ENCODE results near the gene ATP6AP1. TPM values are rescaled to one million over a fixed set of nuclear protein-coding genes. Genes with fewer than 3 reads are reported as not detected.
"Not testable (repeated sequence)": the region's sequence is repeated elsewhere in the genome, so short reads cannot be mapped to it uniquely, and the experiment has no call there.

ATP6AP1 gene
- total RNA-seq, 1 donor from 2014 or later: 46.1 TPM

GRCh38 chrX:154398668-154399526, 29.6 kb upstream of the ATP6AP1 start:
- intact Hi-C loops (cut with micrococcal nuclease): loop anchor here (5.0 kb wide), 3 partner anchors 38 to 118 kb away; partner anchors contain the start of genes FAM3A, GDI1 and SLC10A3

GRCh38 chrX:154399527-154400368, 28.7 kb upstream of the ATP6AP1 start:
- intact Hi-C loops (cut with micrococcal nuclease): loop anchor here (5.0 kb wide), 3 partner anchors 38 to 118 kb away; partner anchors contain the start of genes FAM3A, GDI1 and SLC10A3

- intact Hi-C loops (cut with micrococcal nuclease): not testable (repeated sequence)
These were observed 28.1 kb upstream of the ATP6AP1 start for GRCh38 chrX:154400369-154400817.

- intact Hi-C loops (cut with micrococcal nuclease): no loop called here
These were observed 27.3 kb upstream of the ATP6AP1 start for GRCh38 chrX:154401045-154401799.

- intact Hi-C loops (cut with micrococcal nuclease): no loop called here
These were observed 26.4 kb upstream of the ATP6AP1 start for GRCh38 chrX:154401918-154402621.

- intact Hi-C loops (cut with micrococcal nuclease): no loop called here
These were observed 25.8 kb upstream of the ATP6AP1 start for GRCh38 chrX:154402622-154403127.

GRCh38 chrX:154403192-154403591, 25.3 kb upstream of the ATP6AP1 start:
- intact Hi-C loops (cut with micrococcal nuclease): no loop called here

- intact Hi-C loops (cut with micrococcal nuclease): no loop called here
These were observed 24.6 kb upstream of the ATP6AP1 start for GRCh38 chrX:154403858-154404257.

- intact Hi-C loops (cut with micrococcal nuclease): no loop called here
These were observed 23.8 kb upstream of the ATP6AP1 start for GRCh38 chrX:154404625-154405192.

GRCh38 chrX:154408659-154409221, 19.7 kb upstream of the ATP6AP1 start:
- intact Hi-C loops (cut with micrococcal nuclease): no loop called here

- intact Hi-C loops (cut with micrococcal nuclease): no loop called here
These were observed 19.1 kb upstream of the ATP6AP1 start, which contains the start of gene DNASE1L1 for GRCh38 chrX:154409222-154409871. Gene DNASE1L1 (minus strand): TSS chrX:154409254. CDS start chrX:154405568, 3,686 bp downstream.

- intact Hi-C loops (cut with micrococcal nuclease): loop anchor here (1.0 to 5.0 kb wide), 3 partner anchors 16 to 105 kb away; partner anchors contain the start of genes ATP6AP1, FAM3A and LAGE3
These were observed 16.5 kb upstream of the ATP6AP1 start for GRCh38 chrX:154411981-154412340.

- intact Hi-C loops (cut with micrococcal nuclease): loop anchor here (1.0 to 5.0 kb wide), 3 partner anchors 16 to 104 kb away; partner anchors contain the start of genes ATP6AP1, FAM3A and LAGE3
These were observed 16.0 kb upstream of the ATP6AP1 start for GRCh38 chrX:154412468-154412867.

GRCh38 chrX:154413142-154413541, 15.3 kb upstream of the ATP6AP1 start:
- intact Hi-C loops (cut with micrococcal nuclease): loop anchor here (2.0 to 5.0 kb wide), 2 partner anchors 64 to 104 kb away; partner anchors contain the start of genes FAM3A and LAGE3

GRCh38 chrX:154417157-154417556, 11.3 kb upstream of the ATP6AP1 start:
- intact Hi-C loops (cut with micrococcal nuclease): no loop called here

GRCh38 chrX:154419189-154419588, 9.3 kb upstream of the ATP6AP1 start:
- intact Hi-C loops (cut with micrococcal nuclease): no loop called here

GRCh38 chrX:154419688-154420401, 8.6 kb upstream of the ATP6AP1 start:
- intact Hi-C loops (cut with micrococcal nuclease): no loop called here

- intact Hi-C loops (cut with micrococcal nuclease): no loop called here
These were observed 8.1 kb upstream of the ATP6AP1 start for GRCh38 chrX:154420402-154420756.
